Neural cell (in vitro differentiated cells): ENCODE results near the gene M1AP. TPM values are rescaled to one million over a fixed set of nuclear protein-coding genes. Genes with fewer than 3 reads are reported as not detected.
A peak's percentile ranks its signal among the peaks of the same experiment; 100 is the strongest.

Experiments
- H2AFZ ChIP-seq: fragments of 200-600, 300-800 bp; sonication (generic), shearing (Covaris generic); 2 replicates; pipeline ENCODE4 v1.6.0; 2014; ENCODE audit warnings: low read depth, mild to moderate bottlenecking, antibody characterized with exemption, low read length, moderate library complexity
- H3F3A ChIP-seq: fragments of 200-600 bp; shearing (Covaris generic); 2 replicates; pipeline ENCODE4 v1.6.1; 2016; ENCODE audit warnings: mild to moderate bottlenecking, moderate library complexity, mixed read lengths, antibody characterized with exemption, low read length; ENCODE audit not compliant: insufficient read depth, poor library complexity, severe bottlenecking
- H3K27ac ChIP-seq: fragments of 200-600, 300-800 bp; sonication (generic), shearing (Covaris generic); 2 replicates; pipeline ENCODE4 v1.5.1; 2014; ENCODE audit warnings: mild to moderate bottlenecking, low read length, moderate library complexity
- H3K27me3 ChIP-seq: fragments of 300-800, 200-600 bp; sonication (generic), shearing (Covaris generic); 2 replicates; pipeline ENCODE4 v1.6.0; 2014; ENCODE audit warnings: mild to moderate bottlenecking, low read depth, low read length, moderate library complexity; ENCODE audit not compliant: insufficient read depth
- H3K36me3 ChIP-seq: fragments of 300-800, 200-600 bp; sonication (generic), shearing (Covaris generic); 2 replicates; pipeline ENCODE4 v1.5.1; 2014; ENCODE audit warnings: mild to moderate bottlenecking, antibody characterized with exemption, low read length, moderate library complexity; ENCODE audit not compliant: insufficient read depth
- H3K4me2 ChIP-seq: fragments of 300-800, 200-600 bp; sonication (generic), shearing (Covaris generic); 2 replicates; pipeline ENCODE4 v1.6.0; 2014; ENCODE audit warnings: mild to moderate bottlenecking, low read length
- H3K4me3 ChIP-seq: fragments of 300-800, 200-600 bp; sonication (generic), shearing (Covaris generic); 2 replicates; pipeline ENCODE4 v1.5.1; 2014; ENCODE audit warnings: mild to moderate bottlenecking, low read length, moderate library complexity
- H3K79me2 ChIP-seq: fragments of 200-600 bp; shearing (Covaris generic); replicated peaks from 2 replicates; pipeline ENCODE4 v1.6.0; 2014; ENCODE audit warnings: mild to moderate bottlenecking, low read length, moderate library complexity; ENCODE audit not compliant: insufficient read depth
- H3K9ac ChIP-seq: fragments of 300-800, 200-600 bp; sonication (generic), shearing (Covaris generic); 2 replicates; pipeline ENCODE4 v1.6.1; 2016; ENCODE audit warnings: mild to moderate bottlenecking, low read length, mixed read lengths
- H3K9me2 ChIP-seq: fragments of 200-600 bp; shearing (Covaris generic); 2 replicates; pipeline ENCODE4 v1.6.1; 2016; ENCODE audit warnings: mild to moderate bottlenecking, low read length, mixed read lengths; ENCODE audit not compliant: insufficient read depth
- H3K9me3 ChIP-seq: fragments of 200-600, 300-800 bp; sonication (generic), shearing (Covaris generic); 2 replicates; pipeline ENCODE4 v1.6.1; 2016; ENCODE audit warnings: mild to moderate bottlenecking, mixed run types, low read length, moderate library complexity, mixed read lengths
- H4K20me1 ChIP-seq: fragments of 200-600 bp; shearing (Covaris generic); 2 replicates; pipeline ENCODE4 v1.6.1; 2016; ENCODE audit warnings: mild to moderate bottlenecking, mixed run types; ENCODE audit not compliant: insufficient read depth
- EP300 ChIP-seq: fragments of 450-650 bp; conservative IDR thresholded peaks from 2 replicates; pipeline ENCODE4 v1.6.1; 2014; ENCODE audit warnings: antibody characterized with exemption, mild to moderate bottlenecking, moderate library complexity; ENCODE audit not compliant: poor library complexity, severe bottlenecking
- EZH2 ChIP-seq: fragments of 200-600, 300-800 bp; shearing (Covaris generic), sonication (generic); IDR thresholded peaks from 2 replicates; pipeline ENCODE4 v1.6.1; 2014; ENCODE audit warnings: antibody characterized with exemption, low read length, borderline replicate concordance, mild to moderate bottlenecking; ENCODE audit not compliant: insufficient read depth, poor library complexity, severe bottlenecking
- MXI1 ChIP-seq: fragments of 450-650 bp; conservative IDR thresholded peaks from 2 replicates; pipeline ENCODE4 v1.6.1; 2014; ENCODE audit warnings: antibody characterized with exemption, mild to moderate bottlenecking; ENCODE audit not compliant: poor library complexity, severe bottlenecking
- POLR2AphosphoS5 ChIP-seq: IDR thresholded peaks from 2 replicates; pipeline ENCODE4 v1.6.1; 2012
- RAD21 ChIP-seq: fragments of 450-650 bp; conservative IDR thresholded peaks from 2 replicates; pipeline ENCODE4 v1.6.1; 2014; ENCODE audit warnings: antibody characterized with exemption, mild to moderate bottlenecking, moderate library complexity
- SMC3 ChIP-seq: fragments of 450-650 bp; conservative IDR thresholded peaks from 2 replicates; pipeline ENCODE4 v1.6.1; 2014; ENCODE audit warnings: antibody characterized with exemption, mild to moderate bottlenecking, moderate library complexity; ENCODE audit not compliant: poor library complexity
- TAF1 ChIP-seq: IDR thresholded peaks from 2 replicates; pipeline ENCODE4 v1.6.1; 2012; ENCODE audit warnings: low read depth
- polyA plus RNA-seq: library from polyadenylated mRNA; depleted of rRNA; stranded (reverse); fragments of >200 nt; gene quantifications from 2 replicates; pipeline ENCODE4 v1.2.3, GENCODE V29; 2014
- TF ChIP-seq, protein P1 (sequence below): IDR thresholded peaks from 2 replicates; pipeline ENCODE4 v1.6.1; 2012; ENCODE audit warnings: borderline replicate concordance
- TF ChIP-seq, protein P2 (sequence below): fragments of 450-650 bp; IDR thresholded peaks from 2 replicates; pipeline ENCODE4 v1.5.1; 2014; ENCODE audit warnings: antibody characterized with exemption, mild to moderate bottlenecking, moderate library complexity; ENCODE audit not compliant: poor library complexity, severe bottlenecking

M1AP gene
- polyA plus RNA-seq, 1 donor from 2014 or later, result not detected

GRCh38 chr2:74618410-74619083 is 29.6 kb downstream of the M1AP start:
- TF ChIP-seq EZH2, result no peak
- TF ChIP-seq, protein P1, sequence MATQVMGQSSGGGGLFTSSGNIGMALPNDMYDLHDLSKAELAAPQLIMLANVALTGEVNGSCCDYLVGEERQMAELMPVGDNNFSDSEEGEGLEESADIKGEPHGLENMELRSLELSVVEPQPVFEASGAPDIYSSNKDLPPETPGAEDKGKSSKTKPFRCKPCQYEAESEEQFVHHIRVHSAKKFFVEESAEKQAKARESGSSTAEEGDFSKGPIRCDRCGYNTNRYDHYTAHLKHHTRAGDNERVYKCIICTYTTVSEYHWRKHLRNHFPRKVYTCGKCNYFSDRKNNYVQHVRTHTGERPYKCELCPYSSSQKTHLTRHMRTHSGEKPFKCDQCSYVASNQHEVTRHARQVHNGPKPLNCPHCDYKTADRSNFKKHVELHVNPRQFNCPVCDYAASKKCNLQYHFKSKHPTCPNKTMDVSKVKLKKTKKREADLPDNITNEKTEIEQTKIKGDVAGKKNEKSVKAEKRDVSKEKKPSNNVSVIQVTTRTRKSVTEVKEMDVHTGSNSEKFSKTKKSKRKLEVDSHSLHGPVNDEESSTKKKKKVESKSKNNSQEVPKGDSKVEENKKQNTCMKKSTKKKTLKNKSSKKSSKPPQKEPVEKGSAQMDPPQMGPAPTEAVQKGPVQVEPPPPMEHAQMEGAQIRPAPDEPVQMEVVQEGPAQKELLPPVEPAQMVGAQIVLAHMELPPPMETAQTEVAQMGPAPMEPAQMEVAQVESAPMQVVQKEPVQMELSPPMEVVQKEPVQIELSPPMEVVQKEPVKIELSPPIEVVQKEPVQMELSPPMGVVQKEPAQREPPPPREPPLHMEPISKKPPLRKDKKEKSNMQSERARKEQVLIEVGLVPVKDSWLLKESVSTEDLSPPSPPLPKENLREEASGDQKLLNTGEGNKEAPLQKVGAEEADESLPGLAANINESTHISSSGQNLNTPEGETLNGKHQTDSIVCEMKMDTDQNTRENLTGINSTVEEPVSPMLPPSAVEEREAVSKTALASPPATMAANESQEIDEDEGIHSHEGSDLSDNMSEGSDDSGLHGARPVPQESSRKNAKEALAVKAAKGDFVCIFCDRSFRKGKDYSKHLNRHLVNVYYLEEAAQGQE, result peak; percentile 43
- peak; percentile 90 for TF ChIP-seq EP300
- no peak for TF ChIP-seq SMC3
- no peak overlapping the region for H2AFZ ChIP-seq
- H3K9ac ChIP-seq, result peak overlapping the region; percentile 34
- H3K4me3 ChIP-seq, result peak overlapping the region; percentile 40
- peak overlapping the region; percentile 80 for H3K27ac ChIP-seq
- peaks cover 3% of the 10 kb centered on the region for H3F3A ChIP-seq
- H3K9me3 ChIP-seq, result no peaks in the 10 kb centered on the region
- no peaks in the 10 kb centered on the region for H3K79me2 ChIP-seq
- H3K27me3 ChIP-seq, result no peaks in the 10 kb centered on the region
- H3K9me2 ChIP-seq, result no peaks in the 10 kb centered on the region
- no peaks in the 10 kb centered on the region for H4K20me1 ChIP-seq
- H3K4me2 ChIP-seq, result peak overlapping the region; percentile 22
- no peaks in the 10 kb centered on the region for H3K36me3 ChIP-seq

- H3K9ac ChIP-seq, result no peak overlapping the region
- TF ChIP-seq TAF1 (no peak), EP300 (no peak), POLR2AphosphoS5 (no peak), RAD21 (no peak), SMC3 (no peak), EZH2 (no peak), MXI1 (no peak)
- TF ChIP-seq, protein P2, sequence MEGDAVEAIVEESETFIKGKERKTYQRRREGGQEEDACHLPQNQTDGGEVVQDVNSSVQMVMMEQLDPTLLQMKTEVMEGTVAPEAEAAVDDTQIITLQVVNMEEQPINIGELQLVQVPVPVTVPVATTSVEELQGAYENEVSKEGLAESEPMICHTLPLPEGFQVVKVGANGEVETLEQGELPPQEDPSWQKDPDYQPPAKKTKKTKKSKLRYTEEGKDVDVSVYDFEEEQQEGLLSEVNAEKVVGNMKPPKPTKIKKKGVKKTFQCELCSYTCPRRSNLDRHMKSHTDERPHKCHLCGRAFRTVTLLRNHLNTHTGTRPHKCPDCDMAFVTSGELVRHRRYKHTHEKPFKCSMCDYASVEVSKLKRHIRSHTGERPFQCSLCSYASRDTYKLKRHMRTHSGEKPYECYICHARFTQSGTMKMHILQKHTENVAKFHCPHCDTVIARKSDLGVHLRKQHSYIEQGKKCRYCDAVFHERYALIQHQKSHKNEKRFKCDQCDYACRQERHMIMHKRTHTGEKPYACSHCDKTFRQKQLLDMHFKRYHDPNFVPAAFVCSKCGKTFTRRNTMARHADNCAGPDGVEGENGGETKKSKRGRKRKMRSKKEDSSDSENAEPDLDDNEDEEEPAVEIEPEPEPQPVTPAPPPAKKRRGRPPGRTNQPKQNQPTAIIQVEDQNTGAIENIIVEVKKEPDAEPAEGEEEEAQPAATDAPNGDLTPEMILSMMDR, result no peak
- TF ChIP-seq, protein P1, result no peak
- no peak overlapping the region for H2AFZ ChIP-seq
- no peak overlapping the region for H3K27ac ChIP-seq
- no peaks in the 10 kb centered on the region for H3K36me3 ChIP-seq
- H4K20me1 ChIP-seq, result no peaks in the 10 kb centered on the region
- peaks cover 3% of the 10 kb centered on the region for H3F3A ChIP-seq
- no peaks in the 10 kb centered on the region for H3K27me3 ChIP-seq
- no peaks in the 10 kb centered on the region for H3K9me2 ChIP-seq
- H3K4me2 ChIP-seq, result no peak overlapping the region
- no peaks in the 10 kb centered on the region for H3K9me3 ChIP-seq
- no peaks in the 10 kb centered on the region for H3K79me2 ChIP-seq
- H3K4me3 ChIP-seq, result no peak overlapping the region
These were observed 31.0 kb downstream of the M1AP start for GRCh38 chr2:74617122-74617521.
